GM12892 (cell line): ENCODE data around the gene CREB3L1.
"Not testable (repeated sequence)": the region's sequence is repeated elsewhere in the genome, so short reads cannot be mapped to it uniquely, and the experiment has no call there.

Source experiments
- POLR2A ChIP-seq: IDR thresholded peaks from 2 replicates; pipeline ENCODE4 v1.6.1; 2011; ENCODE audit warnings: low read depth, low read length, control low read depth
- POLR2AphosphoS5 ChIP-seq: IDR thresholded peaks from 2 replicates; pipeline ENCODE4 v1.6.1; 2011; ENCODE audit warnings: low read depth, low read length, control low read depth
- TAF1 ChIP-seq: IDR thresholded peaks from 2 replicates; pipeline ENCODE4 v1.6.1; 2011; ENCODE audit warnings: low read depth, mild to moderate bottlenecking, control low read depth, low read length, borderline replicate concordance

DNA sequence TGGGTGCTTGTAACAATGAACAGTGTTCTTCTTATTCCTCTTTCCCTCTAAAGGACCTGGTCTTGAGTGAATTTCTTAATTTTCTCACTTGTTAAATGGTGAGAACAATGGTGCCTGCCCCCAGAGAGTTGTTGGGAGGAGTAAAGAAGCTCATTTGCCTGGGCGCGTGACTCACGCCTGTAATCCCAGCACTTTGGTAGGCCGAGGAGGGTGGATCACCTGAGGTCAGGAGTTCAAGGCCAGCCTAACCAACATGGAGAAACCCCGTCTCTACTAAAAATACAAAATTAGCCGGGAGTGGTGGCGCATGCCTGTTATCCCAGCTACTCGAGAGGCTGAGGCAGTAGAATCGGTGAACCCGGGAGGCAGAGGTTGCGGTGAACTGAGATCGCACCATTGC is 26.6 kb downstream of the CREB3L1 start:
- not testable (repeated sequence) for TF ChIP-seq POLR2A, TAF1, POLR2AphosphoS5
